SK-N-MC (cell line): Measurements from ENCODE around the gene KCNQ1OT1.

Experiments
- EZH2 ChIP-seq: fragments of 200-600 bp; sonication (generic); IDR thresholded peaks from one replicate; pipeline ENCODE4 v1.6.1; 2017; ENCODE audit warnings: antibody characterized with exemption
- FOXP2 ChIP-seq: optimal IDR thresholded peaks from 2 replicates; pipeline ENCODE3; 2011; ENCODE audit warnings: mild to moderate bottlenecking, moderate library complexity; ENCODE audit not compliant: insufficient read depth; ENCODE audit errors: extremely low read length, control extremely low read depth
- POLR2AphosphoS5 ChIP-seq: IDR thresholded peaks from 2 replicates; pipeline ENCODE4 v1.6.1; 2012; ENCODE audit warnings: mild to moderate bottlenecking, low read depth, low read length, borderline replicate concordance

- no peak for TF ChIP-seq POLR2AphosphoS5
- no peak for TF ChIP-seq EZH2
- no peak for TF ChIP-seq FOXP2
These were observed 124.2 kb downstream of the KCNQ1OT1 start for GRCh38 chr11:2575591-2576051.
